CD4-positive, alpha-beta T cell treated with Interleukin-6 at 100 ng/mL for 8 hours (primary cell): ENCODE results near the gene FEM1C.

Source experiments
- DNase-seq: peaks from one replicate; pipeline ENCODE4 v3.0.0-alpha.2; 2020; ENCODE audit warnings: mixed read lengths, low spot score

FEM1C gene

DNA sequence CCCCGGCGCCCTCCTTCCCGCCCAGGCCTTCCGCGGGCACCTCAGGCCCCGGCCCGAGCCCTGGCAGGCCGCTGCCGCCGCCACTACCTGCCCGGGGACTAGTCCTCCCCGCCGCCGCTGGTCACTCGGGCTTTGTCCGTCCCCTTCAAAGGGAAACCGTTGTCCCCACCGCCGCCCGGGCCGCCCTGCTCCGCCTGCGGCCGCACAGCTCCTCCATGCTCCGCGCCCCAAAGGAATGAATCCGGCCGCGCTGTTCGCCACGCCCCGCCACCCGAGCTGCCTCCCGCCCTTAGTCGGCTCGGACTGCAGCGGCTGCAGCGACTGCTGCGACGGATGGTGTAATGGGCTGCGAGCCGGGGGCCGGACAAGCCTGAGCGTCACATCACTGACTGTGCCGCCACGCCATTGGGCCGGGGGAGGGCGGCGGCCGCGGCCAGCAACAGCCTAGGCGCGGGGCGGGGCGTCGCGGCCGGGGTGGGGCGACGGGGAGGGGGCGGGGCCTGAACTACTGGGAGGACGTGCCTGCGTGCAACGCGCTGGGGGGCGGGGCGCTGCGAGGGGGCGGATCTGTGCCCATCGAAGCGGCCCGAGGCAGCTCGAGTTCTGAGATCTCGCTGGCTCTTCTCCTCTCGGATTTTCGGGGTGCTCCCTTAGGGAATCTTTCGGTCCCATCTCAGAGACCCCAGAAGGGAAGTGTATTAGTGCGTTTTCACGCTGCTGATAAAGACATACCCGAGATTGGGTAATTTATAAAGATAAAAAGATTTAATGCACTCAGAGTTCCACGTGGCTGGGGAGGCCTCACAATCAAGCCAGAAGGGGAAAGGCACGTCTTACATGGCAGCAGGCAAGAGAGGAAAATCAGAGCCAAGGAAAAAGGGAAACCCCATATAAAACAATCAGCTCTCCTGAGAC, at the start of gene FEM1C:
Gene FEM1C, minus strand, starts transcription at position 340 of the 915 bp plus-strand sequence. CDS start 1,282 bp downstream, outside the sequence.
- DNase-seq, result peak; percentile 98

GRCh38 chr5:115589043-115589442, 44.5 kb upstream of the FEM1C start:
- DNase-seq, result no peak

DNA sequence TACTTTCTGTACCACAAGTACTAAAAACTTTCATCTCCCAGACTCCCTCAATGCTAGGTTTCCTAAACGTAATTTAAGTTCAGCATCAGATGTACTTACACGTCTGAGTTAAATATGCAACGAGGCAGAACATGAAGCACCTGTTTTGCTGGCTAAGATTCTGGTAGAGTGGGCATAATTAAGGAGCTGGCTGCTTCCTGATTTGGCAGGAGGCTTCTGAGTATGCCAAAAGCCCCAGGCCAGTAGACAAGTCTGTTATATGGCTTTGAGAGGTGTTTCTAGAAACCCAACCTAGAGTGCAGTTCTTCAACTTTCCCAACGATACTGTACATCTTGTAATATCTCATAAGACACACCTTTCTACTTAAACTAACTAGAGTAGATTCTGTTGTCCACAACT, 44.1 kb upstream of the FEM1C start:
- DNase-seq, result no peak

DNA sequence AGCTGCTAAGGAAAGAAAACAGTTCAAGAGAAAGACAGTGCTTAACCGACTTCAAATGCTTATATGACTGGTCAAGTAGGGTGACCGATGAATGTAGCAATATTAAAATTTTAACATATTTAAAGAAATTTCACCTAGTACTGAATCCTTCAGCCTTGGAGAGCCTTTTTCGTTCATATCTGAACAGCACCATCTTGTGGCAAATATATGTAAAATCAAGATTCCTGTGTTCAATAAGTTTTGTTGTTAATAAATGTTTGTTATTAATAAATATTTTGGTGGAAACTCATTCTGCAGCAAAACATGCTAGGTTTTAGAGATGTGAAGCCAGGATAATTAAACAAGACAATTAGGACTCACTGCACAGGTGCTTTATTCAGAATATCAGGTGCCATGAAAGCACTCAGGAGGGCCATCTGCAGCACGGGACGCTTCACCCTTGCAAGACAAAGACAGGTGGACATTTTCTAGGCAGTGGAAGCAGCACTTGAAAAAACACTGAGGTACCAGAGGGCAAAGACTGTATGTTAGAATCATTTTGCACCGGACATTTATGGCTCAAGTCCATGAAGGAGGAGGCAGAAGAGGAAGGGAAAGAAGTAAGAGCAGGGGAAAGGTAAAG, 42.1 kb upstream of the FEM1C start:
- DNase-seq, result no peak

- no peak for DNase-seq
Observed at GRCh38 chr5:115585265-115585664, 40.7 kb upstream of the FEM1C start.

DNA sequence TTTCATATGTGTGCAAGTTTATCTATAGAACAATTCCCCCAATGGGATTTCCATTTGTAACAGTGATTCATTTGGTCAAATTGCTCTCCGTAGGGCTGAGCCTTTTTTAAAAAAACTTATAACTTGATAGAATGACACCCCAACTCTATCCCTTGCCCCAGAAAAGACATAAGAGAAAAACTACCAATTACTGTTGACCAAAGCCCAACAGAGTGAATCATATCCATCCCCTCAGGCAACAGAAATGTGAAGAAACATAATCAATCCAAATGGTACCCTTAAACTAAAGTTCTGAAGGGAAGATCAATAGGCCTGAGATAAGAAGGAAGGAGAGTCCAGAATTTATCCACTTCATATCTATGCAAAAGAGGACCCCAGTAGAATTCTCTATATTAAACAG, 39.9 kb upstream of the FEM1C start:
- no peak for DNase-seq

DNA sequence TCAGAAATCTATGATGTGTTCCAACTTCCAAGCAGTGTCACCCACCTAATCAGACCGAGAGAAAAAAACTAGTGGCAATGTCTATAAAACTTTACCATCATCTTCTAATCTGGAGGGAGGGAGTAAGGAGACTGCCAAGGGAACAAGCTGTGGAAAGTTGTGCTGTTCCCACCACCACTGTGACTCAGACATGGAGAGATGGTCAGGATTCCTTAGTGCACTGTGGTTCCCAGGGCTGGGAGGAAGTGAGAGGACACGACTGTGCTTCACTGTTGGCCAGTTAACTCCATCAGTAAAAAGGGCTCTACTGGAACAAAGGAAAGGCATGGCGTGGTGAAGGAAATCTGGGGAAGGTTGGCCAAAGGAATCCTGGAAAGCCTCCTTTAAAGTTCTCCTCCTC, 38.9 kb upstream of the FEM1C start:
- no peak for DNase-seq

DNA sequence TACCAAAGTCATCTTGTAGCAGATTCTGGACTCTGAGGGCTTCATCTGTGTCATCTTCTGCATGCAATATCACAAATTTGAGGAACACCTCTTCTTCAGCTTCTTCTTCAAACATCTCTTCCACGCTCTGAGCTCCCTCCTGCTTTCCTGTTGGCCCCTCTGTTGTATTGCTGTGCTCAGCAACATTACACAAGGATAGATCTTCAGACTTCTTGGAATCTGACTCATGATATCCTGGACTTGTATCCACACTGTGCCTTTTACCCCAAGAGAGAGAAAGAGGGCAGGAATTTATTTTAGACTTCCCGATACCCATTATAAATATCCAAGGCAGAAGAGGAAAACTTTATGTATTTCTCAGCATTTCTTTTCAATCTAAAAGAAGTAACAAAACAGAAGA, 36.4 kb upstream of the FEM1C start:
- DNase-seq, result no peak

- DNase-seq, result no peak
Observed at GRCh38 chr5:115579747-115580173, 35.2 kb upstream of the FEM1C start.

GRCh38 chr5:115579216-115579615, 34.6 kb upstream of the FEM1C start:
- no peak for DNase-seq

GRCh38 chr5:115578657-115579056, 34.1 kb upstream of the FEM1C start:
- no peak for DNase-seq

DNA sequence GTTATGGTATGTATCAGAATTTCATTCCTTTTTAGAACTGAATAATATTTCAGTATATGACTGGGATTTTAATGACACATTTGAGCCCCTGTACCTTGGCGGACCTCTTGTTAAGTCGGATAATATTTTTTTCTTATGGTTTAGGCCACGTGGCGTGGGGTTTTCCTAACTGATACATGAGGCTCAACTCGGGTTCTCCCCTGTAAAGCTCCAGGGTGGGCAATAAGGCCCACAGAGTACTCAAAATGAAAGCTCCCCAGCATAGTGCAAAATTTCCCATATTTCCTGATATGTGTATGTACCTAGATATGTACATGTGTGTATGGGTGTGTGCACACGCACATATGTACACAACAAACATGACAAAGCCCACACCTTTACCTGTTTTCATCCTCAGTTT, 33.2 kb upstream of the FEM1C start:
- no peak for DNase-seq

GRCh38 chr5:115577329-115577728, 32.8 kb upstream of the FEM1C start:
- DNase-seq, result no peak

GRCh38 chr5:115575167-115576070, 30.8 kb upstream of the FEM1C start:
- no peak for DNase-seq

GRCh38 chr5:115573133-115573532, 28.6 kb upstream of the FEM1C start:
- no peak for DNase-seq

GRCh38 chr5:115571441-115571878, 26.9 kb upstream of the FEM1C start:
- no peak for DNase-seq

GRCh38 chr5:115568668-115569067, 24.1 kb upstream of the FEM1C start:
- no peak for DNase-seq

- no peak for DNase-seq
Observed at GRCh38 chr5:115565233-115565632, 20.7 kb upstream of the FEM1C start.

DNA sequence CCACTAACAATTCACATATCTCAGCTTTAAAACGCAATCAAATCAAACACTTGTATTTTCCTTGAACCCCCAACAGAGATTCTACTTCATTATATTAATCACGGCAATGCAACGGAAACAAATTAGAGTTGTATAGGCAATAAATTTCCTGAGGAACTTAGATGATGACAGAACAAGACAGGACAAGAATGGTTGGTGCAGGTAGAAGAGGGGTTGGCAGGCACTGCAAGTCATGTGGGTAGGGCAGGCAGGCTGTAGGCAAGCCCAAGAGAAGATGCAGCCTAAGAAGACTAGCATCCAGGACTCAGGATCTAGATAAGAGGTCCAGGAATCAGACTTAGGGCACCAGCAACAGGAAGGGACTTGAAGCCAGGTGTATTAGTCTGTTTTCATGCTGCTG, 16.6 kb upstream of the FEM1C start:
- DNase-seq, result no peak

- DNase-seq, result no peak
Observed at GRCh38 chr5:115559524-115559923, 14.9 kb upstream of the FEM1C start.

- no peak for DNase-seq
Observed at GRCh38 chr5:115558388-115558956, 13.9 kb upstream of the FEM1C start.
